NCI-H128 (cell line): ENCODE results near the gene SLC35F1.

Experiments used
- DNase-seq: peaks from one replicate; lab custom pipeline; 2025; ENCODE audit not compliant: unreplicated experiment; lab: John Stamatoyannopoulos, UW

SLC35F1 gene

DNA sequence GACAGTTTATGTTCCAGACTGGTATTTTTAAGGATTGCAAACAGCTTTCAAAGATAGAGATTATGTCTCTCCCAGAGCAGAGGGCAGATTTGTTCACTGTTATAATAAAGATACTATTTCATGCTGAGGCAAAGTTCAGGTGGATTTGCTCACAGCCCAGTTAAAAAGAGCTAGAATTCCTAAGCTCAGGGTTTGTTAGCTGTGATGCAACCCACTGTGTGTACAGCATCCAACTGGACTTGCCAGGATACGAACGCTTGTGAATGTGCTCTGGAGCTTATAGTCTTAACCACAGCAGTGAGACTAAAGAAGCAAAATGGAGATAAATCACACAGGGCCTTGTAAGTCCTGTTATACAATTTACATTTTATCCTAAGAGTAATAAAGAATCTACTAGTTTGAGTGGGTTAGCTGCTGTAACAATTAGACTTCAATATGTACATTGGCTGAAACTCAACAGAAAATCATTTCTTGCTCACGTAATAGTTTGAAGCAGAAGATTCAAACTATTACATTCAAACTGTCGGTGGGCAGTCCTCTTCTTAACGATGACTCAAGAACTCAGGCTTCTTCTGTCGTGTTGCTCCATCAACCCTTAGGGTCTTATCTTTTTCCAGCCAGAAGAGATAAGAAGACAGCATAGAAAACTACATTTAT lies 437.1 kb downstream of the SLC35F1 start:
- no peak for DNase-seq

DNA sequence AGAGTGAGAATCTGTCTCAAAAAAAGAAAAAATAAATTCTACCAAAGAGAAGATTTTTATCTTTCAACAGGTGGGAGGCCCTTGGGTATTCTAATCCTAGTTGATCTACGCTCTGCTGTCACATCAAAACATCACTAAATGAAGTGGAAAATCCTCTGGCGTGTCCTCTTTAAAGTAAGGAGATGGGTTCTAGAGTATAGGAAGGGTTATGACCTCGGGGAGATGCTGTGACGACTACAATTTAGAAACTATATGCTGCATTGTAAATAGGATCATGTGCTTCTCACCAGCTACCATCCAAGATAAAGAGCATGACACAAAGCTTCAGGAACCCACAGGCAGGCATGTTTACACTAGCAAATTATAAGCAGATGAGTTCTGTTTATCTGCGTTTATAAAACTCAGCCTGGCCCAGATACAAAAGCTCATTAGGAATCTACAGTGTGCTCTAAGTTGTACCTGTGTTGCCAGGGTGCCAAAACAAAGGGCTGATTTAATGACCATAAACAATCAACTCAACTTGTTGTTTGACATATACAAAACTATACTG lies 443.9 kb downstream of the SLC35F1 start:
- DNase-seq, result no peak

DNA sequence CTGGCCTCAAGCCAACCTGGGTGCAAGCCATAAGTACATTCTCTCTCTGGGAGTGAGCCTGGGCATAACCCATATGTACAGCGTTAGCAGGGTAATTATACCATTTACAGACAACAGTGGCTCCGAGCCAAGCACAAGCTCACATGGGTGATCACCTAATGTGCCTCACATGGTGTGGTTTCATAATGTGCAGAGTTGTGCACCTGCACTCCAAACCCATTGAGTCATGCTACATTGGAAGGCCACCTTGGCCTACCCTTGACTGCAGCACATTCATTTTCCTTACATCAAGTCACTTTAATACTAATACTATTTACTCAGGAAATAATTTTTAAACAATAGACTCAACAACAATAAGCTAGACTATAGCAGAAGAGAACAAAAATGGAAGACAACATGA lies 446.5 kb downstream of the SLC35F1 start:
- no peak for DNase-seq

DNA sequence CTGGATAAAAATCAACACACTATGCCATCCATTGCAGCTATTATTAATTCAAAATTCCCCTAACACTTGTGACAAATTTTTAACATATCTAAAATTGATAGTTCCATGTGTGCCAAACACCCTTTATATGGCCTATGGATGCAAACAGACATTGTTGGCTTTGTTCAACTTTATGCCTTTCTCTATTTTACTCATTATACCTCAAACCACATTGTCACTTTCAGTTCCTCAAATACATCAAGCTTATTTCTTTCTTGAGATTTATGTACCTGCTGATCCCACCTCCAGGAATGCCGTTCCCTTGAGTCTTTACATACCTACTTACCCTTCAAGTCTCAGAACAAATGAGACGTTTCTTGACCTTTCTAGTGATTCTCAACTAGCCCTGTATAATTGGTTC lies 447.6 kb downstream of the SLC35F1 start:
- DNase-seq, result no peak

DNA sequence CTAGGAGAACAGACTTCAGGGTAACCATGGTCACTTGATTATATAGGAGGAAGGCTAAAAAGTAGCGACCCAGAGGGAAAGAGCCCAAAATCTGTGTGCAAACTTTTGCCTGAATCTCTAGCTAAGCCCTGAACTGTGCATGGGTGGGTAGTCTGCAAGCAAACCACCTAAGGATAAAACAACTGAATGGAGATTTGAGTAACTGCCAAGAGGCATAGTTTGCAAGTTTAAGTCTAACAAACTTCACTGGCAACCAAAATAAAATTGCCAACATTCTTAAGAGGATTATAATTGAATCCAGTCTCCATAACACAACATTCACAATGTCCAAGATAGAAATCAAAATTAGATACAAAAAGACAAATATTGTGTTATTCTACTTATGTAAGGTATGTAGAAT lies 449.0 kb downstream of the SLC35F1 start:
- no peak for DNase-seq

DNA sequence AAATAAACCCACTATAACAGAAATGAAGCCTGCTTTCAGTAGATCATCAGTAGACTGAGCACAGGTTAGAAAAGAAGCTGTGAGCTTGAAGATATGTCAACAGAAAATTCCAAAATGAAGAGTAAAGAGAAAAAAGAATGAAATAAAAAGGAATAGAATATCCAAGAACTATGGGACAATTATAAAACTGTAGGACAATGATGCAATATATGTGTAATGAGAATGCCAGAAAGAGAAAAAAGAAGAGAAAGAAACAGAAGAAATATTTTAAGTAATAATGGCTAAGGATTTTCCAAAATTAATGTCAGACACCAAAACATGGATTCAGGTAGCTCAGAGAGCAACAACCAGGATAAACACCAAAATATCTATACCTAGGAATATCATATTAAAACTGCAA lies 449.6 kb downstream of the SLC35F1 start:
- DNase-seq, result no peak
